Activated CD4-positive, alpha-beta memory T cell treated with anti-CD3 and anti-CD28 coated beads for 36 hours (primary cell): ENCODE data around the gene GATB. TPM values are rescaled to one million over a fixed set of nuclear protein-coding genes. Genes with fewer than 3 reads are reported as not detected.

Source experiments
- CTCF ChIA-PET: fragments of 350-600 bp; sonication (Branson Sonifier 250); formaldehyde crosslinking; loops from one replicate; lab custom pipeline; 2021; ENCODE audit warnings: antibody characterized with exemption, inconsistent platforms; lab: Charles Lee
- POLR2A ChIA-PET: fragments of 350-600 bp; sonication (Branson Sonifier 250); formaldehyde crosslinking; loops from one replicate; lab custom pipeline; 2021; ENCODE audit warnings: antibody characterized with exemption; lab: Charles Lee
- DNase-seq: peaks from one replicate; pipeline ENCODE4 v3.0.0-alpha.2; 2020
- H3K27ac Mint-ChIP-seq: one replicate; pipeline ENCODE4 v1.8.0; 2021; ENCODE audit warnings: mixed read lengths
- H3K27me3 Mint-ChIP-seq: one replicate; pipeline ENCODE4 v1.8.0; 2021; ENCODE audit warnings: mixed read lengths
- H3K36me3 Mint-ChIP-seq: one replicate; pipeline ENCODE4 v1.8.0; 2021; ENCODE audit warnings: mixed read lengths
- H3K4me1 Mint-ChIP-seq: one replicate; pipeline ENCODE4 v1.8.0; 2021; ENCODE audit warnings: low read depth, mixed read lengths
- H3K4me3 Mint-ChIP-seq: one replicate; pipeline ENCODE4 v1.8.0; 2021; ENCODE audit warnings: mild to moderate bottlenecking, mixed read lengths
- H3K9me3 Mint-ChIP-seq: one replicate; pipeline ENCODE4 v1.8.0; 2021; ENCODE audit warnings: mixed read lengths
- intact Hi-C: fragments of 100-400 bp; cut with micrococcal nuclease; formaldehyde crosslinking; loops from one replicate; pipeline ENCODE4 v1.15.1; 2023
- total RNA-seq, 2 experiments: library from RNA; stranded (reverse); gene quantifications; one replicate each; pipeline ENCODE4 v1.2.3, GENCODE V29; 2021

Gene GATB
- total RNA-seq, 2 experiments from 2014 or later = 16.1 to 16.5 TPM

DNA sequence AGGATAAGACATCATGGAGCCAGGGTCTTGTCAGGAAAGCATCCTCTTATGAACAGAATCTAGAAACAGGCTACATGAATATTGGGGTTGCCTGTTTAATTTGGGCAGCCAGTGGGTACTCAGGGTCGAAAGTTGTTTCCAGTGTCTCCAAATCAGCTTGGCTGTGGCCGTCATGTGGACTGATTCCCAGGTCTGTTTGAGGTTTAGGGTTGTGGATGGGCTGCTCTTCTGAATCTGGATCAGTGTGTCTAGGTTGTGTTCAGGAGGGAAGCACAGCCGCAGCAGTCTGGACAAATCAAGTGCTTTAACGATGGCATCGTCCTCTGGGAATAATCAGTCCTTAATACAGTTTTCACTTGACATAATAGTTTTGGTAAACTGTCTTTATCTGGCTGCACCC, 94.3 kb downstream of the GATB start:
- no peaks in the 10 kb centered on the region for H3K27me3 Mint-ChIP-seq
- no peak overlapping the region for H3K4me3 Mint-ChIP-seq
- intact Hi-C loops = no loop called here

GRCh38 chr4:151665785-151666127, 95.1 kb downstream of the GATB start:
- Mint-ChIP-seq H3K4me1 (no peaks in the 10 kb centered on the region), H3K27me3 (no peaks in the 10 kb centered on the region), H3K36me3 (no peaks in the 10 kb centered on the region), H3K9me3 (no peaks in the 10 kb centered on the region), H3K27ac (no peak overlapping the region), H3K4me3 (no peak overlapping the region)
- CTCF ChIA-PET = no interaction called here
- intact Hi-C loops = no loop called here
- POLR2A ChIA-PET = no interaction called here
- no peak for DNase-seq

More for the DNA sequence above, 94.3 kb downstream of the GATB start:
- Mint-ChIP-seq H3K4me1 (no peaks in the 10 kb centered on the region), H3K27ac (no peak overlapping the region), H3K9me3 (no peaks in the 10 kb centered on the region), H3K36me3 (no peaks in the 10 kb centered on the region)
- DNase-seq = no peak
- ChIA-PET CTCF (no interaction called here), POLR2A (no interaction called here)

DNA sequence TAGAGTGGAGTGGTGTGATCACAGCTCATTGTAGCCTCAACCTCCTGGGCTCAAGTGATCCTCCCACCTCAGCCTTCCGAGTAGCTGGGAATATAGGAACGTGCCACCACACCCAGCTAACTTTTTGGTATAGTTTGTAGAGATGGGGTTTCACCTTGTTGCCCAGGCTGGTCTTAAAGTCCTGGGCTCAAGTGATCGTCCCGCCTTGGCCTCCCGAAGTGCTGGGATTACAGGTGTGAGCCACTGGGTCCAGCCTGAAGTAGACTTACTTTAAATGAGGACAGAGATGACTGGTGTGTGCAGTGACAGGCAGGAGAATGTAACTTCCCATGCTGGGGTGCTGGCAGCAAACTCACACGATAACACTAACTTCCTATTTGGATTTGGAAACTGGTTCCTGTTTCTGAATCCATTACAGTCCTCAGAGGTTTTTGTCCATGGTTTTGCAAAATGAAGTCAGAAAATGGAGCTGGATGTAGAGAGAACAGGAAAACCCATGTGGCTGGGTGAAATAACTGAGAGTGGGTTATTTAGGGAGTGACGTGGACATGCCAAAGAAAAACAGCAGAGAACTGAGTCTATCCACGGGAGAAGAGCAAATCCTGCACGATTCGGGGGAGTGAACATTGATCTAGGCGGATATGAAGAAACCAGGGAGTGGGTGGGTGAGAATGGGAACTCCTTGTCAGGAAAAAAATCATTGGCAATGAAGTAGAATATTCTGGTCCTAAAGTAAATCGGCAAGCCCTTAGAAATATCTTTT, 95.6 kb downstream of the GATB start:
- H3K4me1 Mint-ChIP-seq = no peaks in the 10 kb centered on the region
- POLR2A ChIA-PET = no interaction called here
- no peaks in the 10 kb centered on the region for H3K36me3 Mint-ChIP-seq
- no peak overlapping the region for H3K4me3 Mint-ChIP-seq
- H3K27ac Mint-ChIP-seq = no peak overlapping the region
- CTCF ChIA-PET = no interaction called here
- intact Hi-C loops = no loop called here
- DNase-seq = no peak
- H3K27me3 Mint-ChIP-seq = no peaks in the 10 kb centered on the region
- no peaks in the 10 kb centered on the region for H3K9me3 Mint-ChIP-seq

- intact Hi-C loops = no loop called here
- CTCF ChIA-PET = interaction anchor here (0.6 kb wide), 1 partner anchor 21 kb away, joined by 3 read pairs; no protein-coding TSS in a partner anchor
Observed at GRCh38 chr4:151664289-151664688, 96.5 kb downstream of the GATB start.

DNA sequence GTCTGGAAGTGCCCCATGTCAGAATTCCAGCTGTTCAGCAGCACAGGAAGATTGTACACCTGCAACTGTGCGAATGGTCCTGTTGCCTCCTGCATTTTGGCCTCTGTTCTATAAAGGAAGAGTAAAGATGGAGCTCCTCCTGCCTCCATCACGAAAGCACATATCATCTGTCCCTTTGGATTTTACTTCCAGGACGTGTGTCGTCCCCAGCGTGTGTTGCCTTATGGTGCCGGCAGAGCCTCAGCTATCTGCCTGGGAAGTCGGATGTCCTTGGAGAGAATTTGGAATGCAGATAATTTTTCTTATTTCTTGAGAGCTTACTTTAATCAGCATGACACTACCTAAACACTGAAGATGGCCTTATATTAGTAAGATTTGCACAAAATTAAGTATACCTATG, 97.7 kb downstream of the GATB start:
- Mint-ChIP-seq H3K27ac (no peak overlapping the region), H3K36me3 (no peaks in the 10 kb centered on the region), H3K27me3 (no peaks in the 10 kb centered on the region), H3K4me3 (no peak overlapping the region), H3K4me1 (peaks cover 10% of the 10 kb centered on the region), H3K9me3 (no peaks in the 10 kb centered on the region)
- no peak for DNase-seq
- CTCF ChIA-PET = no interaction called here
- intact Hi-C loops = no loop called here
- POLR2A ChIA-PET = no interaction called here

More at GRCh38 chr4:151664289-151664688, 96.5 kb downstream of the GATB start:
- Mint-ChIP-seq H3K4me1 (peaks cover 5% of the 10 kb centered on the region), H3K4me3 (no peak overlapping the region), H3K27me3 (no peaks in the 10 kb centered on the region), H3K9me3 (no peaks in the 10 kb centered on the region), H3K36me3 (no peaks in the 10 kb centered on the region), H3K27ac (no peak overlapping the region)
- POLR2A ChIA-PET = no interaction called here
- no peak for DNase-seq

DNA sequence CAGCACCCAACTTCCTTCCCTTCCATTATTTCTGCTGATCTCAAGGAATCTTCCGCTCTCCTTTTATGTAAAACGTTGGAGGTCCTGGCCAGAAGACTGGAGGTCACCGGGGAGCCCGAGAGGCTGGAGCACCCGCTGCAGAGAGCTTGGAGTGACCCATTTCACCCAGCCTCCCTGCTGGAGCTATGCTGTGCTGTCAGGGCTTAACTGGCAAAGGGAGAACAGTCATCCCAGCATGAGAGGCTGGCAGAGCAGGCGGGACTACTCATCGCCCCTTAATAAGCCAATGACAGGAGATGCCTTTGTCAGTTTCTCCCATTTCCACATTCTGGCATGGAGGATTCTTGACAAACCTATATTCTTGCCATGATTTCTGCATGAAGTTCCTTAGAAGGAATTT, 98.9 kb downstream of the GATB start:
- intact Hi-C loops = no loop called here
- POLR2A ChIA-PET = no interaction called here
- Mint-ChIP-seq H3K27ac (no peak overlapping the region), H3K4me1 (peaks cover 10% of the 10 kb centered on the region), H3K27me3 (no peaks in the 10 kb centered on the region), H3K9me3 (no peaks in the 10 kb centered on the region), H3K4me3 (no peak overlapping the region), H3K36me3 (no peaks in the 10 kb centered on the region)
- CTCF ChIA-PET = no interaction called here
- no peak for DNase-seq

GRCh38 chr4:151660676-151661075, 100.1 kb downstream of the GATB start:
- no peak for DNase-seq
- CTCF ChIA-PET = no interaction called here
- Mint-ChIP-seq H3K27me3 (no peaks in the 10 kb centered on the region), H3K36me3 (no peaks in the 10 kb centered on the region), H3K4me3 (no peak overlapping the region), H3K27ac (no peak overlapping the region), H3K4me1 (peaks cover 10% of the 10 kb centered on the region), H3K9me3 (no peaks in the 10 kb centered on the region)
- POLR2A ChIA-PET = no interaction called here
- intact Hi-C loops = no loop called here

DNA sequence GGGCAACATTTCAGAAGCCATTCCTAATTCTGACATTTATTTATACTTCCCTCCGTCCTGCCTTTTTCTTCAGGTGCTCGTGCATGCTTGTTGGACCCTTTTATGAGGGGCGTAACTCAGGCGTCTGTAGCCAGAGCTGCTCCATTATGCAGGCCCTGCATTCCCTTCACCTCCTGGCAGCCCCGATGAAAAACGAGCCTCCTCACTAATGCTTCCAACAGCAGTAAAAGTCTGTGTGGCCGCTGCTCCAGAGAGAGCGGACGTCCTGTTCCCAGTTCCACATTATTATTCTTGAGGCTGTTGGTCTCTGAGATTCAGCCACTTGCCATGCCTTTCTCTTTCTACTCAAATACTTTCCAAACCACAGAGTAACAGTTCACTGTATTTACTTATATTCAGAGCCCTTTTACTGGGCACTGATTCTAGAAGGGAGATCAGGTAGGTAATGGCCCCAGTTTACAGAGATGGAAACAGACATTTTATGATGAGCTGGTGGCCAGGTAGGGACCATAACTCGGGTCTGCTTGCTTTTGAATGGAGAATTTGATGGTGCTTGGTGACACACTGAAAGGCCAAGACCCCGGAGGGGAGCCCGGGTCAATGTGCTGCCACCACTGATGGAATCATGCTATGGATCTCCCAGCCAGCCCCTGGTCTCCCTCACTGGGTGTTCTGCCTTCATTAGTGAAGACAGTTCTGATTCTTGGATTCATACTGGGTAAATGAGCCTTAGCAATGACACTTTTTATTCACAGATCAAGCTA, 101.0 kb downstream of the GATB start:
- no peak overlapping the region for H3K27ac Mint-ChIP-seq
- no peaks in the 10 kb centered on the region for H3K9me3 Mint-ChIP-seq
- H3K27me3 Mint-ChIP-seq = no peaks in the 10 kb centered on the region
- peaks cover 10% of the 10 kb centered on the region for H3K4me1 Mint-ChIP-seq
- DNase-seq = no peak
- no peaks in the 10 kb centered on the region for H3K36me3 Mint-ChIP-seq
- CTCF ChIA-PET = no interaction called here
- POLR2A ChIA-PET = no interaction called here
- intact Hi-C loops = no loop called here
- H3K4me3 Mint-ChIP-seq = no peak overlapping the region

- POLR2A ChIA-PET = no interaction called here
- peaks cover 10% of the 10 kb centered on the region for H3K4me1 Mint-ChIP-seq
- H3K27me3 Mint-ChIP-seq = no peaks in the 10 kb centered on the region
- H3K4me3 Mint-ChIP-seq = no peak overlapping the region
- DNase-seq = no peak
- intact Hi-C loops = no loop called here
- no peaks in the 10 kb centered on the region for H3K36me3 Mint-ChIP-seq
- H3K27ac Mint-ChIP-seq = no peak overlapping the region
- CTCF ChIA-PET = no interaction called here
- no peaks in the 10 kb centered on the region for H3K9me3 Mint-ChIP-seq
Observed at GRCh38 chr4:151658959-151659600, 101.7 kb downstream of the GATB start.

DNA sequence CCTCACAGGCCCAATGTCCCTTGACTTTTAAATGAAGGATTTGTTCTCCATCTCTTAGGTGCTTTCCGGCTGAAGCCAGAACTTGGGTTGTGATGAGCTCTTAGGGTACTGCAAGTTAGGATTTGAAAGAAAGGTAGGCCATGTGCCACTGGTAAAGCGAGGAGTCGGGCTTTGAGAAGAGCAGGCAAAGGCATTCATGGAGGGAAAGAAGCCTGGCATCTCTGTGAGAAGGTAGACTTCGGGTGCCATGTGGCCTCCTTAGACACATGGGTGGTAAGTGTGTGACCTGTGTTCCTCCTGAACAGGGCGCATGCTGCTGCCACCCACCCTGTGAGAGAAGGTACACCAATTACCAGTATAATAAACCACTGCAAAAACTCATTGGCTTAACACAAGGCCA, 102.9 kb downstream of the GATB start:
- Mint-ChIP-seq H3K36me3 (no peaks in the 10 kb centered on the region), H3K4me1 (peaks cover 10% of the 10 kb centered on the region), H3K9me3 (no peaks in the 10 kb centered on the region), H3K27ac (no peak overlapping the region), H3K4me3 (no peak overlapping the region), H3K27me3 (no peaks in the 10 kb centered on the region)
- ChIA-PET CTCF (no interaction called here), POLR2A (no interaction called here)
- DNase-seq = no peak
- intact Hi-C loops = no loop called here

GRCh38 chr4:151656058-151656457, 104.7 kb downstream of the GATB start:
- ChIA-PET CTCF (no interaction called here), POLR2A (no interaction called here)
- Mint-ChIP-seq H3K4me3 (no peak overlapping the region), H3K4me1 (peaks cover 10% of the 10 kb centered on the region), H3K9me3 (no peaks in the 10 kb centered on the region), H3K27ac (no peak overlapping the region), H3K36me3 (no peaks in the 10 kb centered on the region), H3K27me3 (no peaks in the 10 kb centered on the region)
- intact Hi-C loops = no loop called here
- no peak for DNase-seq

- Mint-ChIP-seq H3K36me3 (no peaks in the 10 kb centered on the region), H3K4me1 (no peaks in the 10 kb centered on the region), H3K27me3 (no peaks in the 10 kb centered on the region), H3K9me3 (no peaks in the 10 kb centered on the region), H3K4me3 (no peak overlapping the region), H3K27ac (no peak overlapping the region)
- intact Hi-C loops = no loop called here
- DNase-seq = no peak
- POLR2A ChIA-PET = no interaction called here
- CTCF ChIA-PET = no interaction called here
Observed at GRCh38 chr4:151653548-151653918, 107.3 kb downstream of the GATB start.
